GM12801 (cell line): ENCODE data around the gene LIPH.

Source experiments
- TF ChIP-seq, protein P1 (sequence below): IDR thresholded peaks from one replicate; pipeline ENCODE4 v1.5.1; 2011; ENCODE audit warnings: control low read depth; ENCODE audit not compliant: insufficient read length; ENCODE audit errors: extremely low read depth

Gene LIPH

DNA sequence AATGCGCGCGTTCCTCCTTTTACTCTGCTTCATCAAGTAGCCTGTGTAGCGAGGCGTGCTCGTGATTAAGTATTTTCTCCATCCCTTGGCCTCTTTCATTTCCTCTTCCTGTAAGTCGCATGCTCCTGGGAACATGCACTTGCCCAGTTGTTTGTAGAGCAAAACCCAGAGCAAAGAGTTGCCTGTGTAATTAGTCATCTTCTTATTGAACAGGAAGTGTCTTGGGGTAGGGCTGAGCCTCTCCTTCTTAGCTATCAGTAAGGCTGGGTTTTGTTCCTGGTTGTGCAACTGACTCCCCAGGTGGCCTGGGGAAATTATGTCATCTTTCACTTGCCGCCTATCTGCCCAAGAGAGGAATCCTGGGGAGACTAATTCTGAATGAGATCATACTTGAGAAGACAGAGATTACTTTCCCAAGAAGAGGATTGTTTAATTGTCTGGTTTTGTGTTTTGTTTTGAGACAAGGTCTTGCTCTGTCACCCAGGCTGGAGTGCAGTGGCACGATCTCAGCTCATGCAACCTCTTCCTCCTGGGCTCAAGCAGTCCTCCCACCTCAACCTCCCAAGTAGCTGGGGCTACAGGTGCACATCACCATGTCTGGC is 14.9 kb downstream of the LIPH start:
- TF ChIP-seq, protein P1, sequence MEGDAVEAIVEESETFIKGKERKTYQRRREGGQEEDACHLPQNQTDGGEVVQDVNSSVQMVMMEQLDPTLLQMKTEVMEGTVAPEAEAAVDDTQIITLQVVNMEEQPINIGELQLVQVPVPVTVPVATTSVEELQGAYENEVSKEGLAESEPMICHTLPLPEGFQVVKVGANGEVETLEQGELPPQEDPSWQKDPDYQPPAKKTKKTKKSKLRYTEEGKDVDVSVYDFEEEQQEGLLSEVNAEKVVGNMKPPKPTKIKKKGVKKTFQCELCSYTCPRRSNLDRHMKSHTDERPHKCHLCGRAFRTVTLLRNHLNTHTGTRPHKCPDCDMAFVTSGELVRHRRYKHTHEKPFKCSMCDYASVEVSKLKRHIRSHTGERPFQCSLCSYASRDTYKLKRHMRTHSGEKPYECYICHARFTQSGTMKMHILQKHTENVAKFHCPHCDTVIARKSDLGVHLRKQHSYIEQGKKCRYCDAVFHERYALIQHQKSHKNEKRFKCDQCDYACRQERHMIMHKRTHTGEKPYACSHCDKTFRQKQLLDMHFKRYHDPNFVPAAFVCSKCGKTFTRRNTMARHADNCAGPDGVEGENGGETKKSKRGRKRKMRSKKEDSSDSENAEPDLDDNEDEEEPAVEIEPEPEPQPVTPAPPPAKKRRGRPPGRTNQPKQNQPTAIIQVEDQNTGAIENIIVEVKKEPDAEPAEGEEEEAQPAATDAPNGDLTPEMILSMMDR = no peak

DNA sequence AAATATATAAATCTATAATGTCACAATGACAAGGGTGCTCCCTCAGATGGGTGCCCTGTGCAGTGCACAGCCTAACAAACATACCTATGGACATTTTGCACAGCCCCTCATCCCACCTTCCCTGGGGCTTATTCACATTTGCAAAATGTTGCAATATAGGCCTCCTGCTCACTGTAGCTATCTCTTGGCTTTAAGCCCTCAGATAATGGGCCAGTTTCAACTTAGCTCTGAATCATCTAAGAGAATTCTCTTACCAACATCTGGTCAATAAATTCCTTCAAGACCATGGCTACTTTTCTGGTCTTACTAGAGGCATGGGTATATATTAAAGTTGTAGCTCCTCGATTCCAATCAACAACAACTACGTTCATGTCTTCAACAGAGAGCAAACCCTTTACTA is 17.9 kb downstream of the LIPH start:
- TF ChIP-seq, protein P1 = no peak

DNA sequence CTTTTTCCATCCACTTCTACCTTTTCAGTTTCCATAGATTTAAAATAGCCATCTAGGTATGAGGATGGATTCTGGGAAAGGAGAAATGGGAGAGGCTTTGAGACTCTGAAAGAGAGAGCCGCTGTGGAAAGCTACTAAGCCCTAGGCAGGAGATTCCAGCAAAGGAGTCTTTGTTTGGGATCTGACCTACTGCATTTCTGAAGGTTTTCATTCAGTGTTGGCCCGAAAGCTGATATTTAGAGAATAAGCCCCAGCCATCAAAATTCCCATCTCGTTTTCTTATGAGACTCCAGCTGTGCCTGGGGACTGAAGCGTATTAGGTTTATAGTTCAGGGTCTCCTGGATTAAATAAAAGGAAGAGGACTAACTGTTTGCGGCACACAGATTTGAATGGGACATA is 19.5 kb downstream of the LIPH start:
- TF ChIP-seq, protein P1 = no peak

DNA sequence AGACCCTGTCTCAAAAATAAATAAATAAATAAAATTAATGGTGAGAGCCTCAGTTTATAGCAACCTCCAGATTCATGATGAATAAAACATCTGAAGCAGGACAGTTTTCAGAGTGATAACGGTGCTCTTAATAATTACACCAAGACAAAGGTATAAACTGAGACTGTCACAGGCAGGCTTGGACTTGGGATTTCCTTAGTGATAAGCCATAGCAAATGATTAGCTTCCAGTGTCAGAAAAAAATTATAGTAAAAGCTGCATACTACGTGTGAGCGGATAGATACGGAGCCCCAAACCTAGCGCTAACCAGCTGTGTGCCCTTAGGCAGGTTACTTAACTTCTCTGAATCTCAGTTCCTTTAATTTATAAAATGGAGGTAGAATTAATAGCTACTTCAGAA is 21.5 kb downstream of the LIPH start:
- TF ChIP-seq, protein P1 = no peak

DNA sequence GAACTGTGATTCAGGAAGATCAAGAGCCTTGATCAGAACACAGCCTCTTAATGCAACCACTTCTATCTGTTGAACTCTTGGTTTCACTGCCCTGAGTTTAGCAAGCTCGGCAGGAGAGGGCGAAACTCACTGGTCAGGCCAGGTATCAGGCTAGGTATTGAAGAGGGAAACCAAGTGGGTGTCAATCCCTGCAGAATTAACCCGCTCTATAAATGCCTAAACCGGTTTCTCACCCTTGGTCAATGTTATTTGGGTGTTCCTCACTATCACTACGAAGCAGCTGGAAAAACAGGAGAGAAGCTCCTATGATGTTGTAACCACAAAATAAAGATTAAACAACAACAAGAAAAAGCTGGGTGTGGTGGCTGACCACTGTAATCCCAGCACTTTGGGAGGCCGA is 23.9 kb downstream of the LIPH start:
- TF ChIP-seq, protein P1 = no peak

DNA sequence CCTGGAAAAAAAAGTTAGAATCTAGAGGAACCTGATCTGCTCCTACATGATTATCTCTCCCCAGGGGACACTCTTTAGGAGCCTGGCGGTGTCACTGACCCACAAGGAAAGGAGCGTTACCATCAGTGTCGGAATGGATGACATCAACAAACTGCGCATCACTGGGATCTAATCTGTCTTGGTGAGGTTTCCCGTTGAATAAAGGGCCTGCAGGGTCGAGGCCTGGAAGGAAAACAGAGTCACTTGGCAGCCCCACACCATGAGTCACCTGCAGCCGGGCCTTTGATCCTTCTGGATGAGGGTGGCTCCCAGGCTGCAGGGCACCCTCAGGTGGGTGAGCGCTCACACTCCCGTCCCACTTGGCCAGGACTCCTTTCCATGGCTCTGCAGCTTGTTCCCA is 25.0 kb downstream of the LIPH start:
- TF ChIP-seq, protein P1 = no peak

DNA sequence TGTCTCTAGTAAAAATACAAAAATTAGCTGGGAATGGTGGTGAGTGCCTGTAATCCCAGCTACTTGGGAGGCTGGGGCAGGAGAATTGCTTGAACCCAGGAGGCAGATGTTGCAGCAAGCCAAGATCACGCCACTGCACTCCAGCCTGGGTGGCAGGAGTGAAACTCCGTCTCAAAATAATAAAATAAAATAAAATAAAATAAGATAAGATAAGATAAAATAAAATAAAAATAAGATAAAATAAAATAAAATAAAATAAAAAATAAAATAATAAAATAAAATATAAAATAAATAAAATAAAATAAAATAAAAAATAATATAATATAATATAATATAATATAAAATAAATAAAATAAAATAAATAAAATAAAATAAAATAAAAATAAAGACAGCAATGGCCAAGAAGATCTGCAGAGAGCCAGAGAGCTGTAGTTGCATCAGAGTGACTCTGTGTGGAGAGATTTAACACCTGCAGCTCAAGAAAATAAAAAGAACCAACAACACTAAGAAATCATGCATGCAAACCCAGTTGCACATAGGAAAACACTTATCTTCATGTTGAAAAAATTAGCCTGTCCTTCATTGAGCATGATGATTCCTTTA is 25.9 kb downstream of the LIPH start:
- TF ChIP-seq, protein P1 = no peak
